Caco-2 (cell line): ENCODE data around the gene POGLUT2. TPM values are rescaled to one million over a fixed set of nuclear protein-coding genes. Genes with fewer than 3 reads are reported as not detected.

Experiments used
- BruUV-seq: library from RNA; stranded (reverse); fragments of 400-500 nt; replicated peaks from 2 replicates; lab custom pipeline; 2021; lab: Mats Ljungman, UMichigan
- CTCF ChIA-PET: fragments of 300-600 bp; sonication (Branson Sonifier 250); formaldehyde crosslinking; loops from one replicate; lab custom pipeline; 2022; ENCODE audit warnings: antibody characterized with exemption; lab: Charles Lee
- POLR2A ChIA-PET: fragments of 300-600 bp; sonication (Branson Sonifier 250); formaldehyde crosslinking; loops from one replicate; lab custom pipeline; 2022; ENCODE audit warnings: antibody characterized with exemption; lab: Charles Lee
- DNase-seq, 2 experiments: peaks; one replicate each; pipeline versions ENCODE4 v3.0.0 to v3.0.0-alpha.2; 2020 to 2022
- H3K27me3 ChIP-seq: replicated peaks from 2 replicates; pipeline ENCODE4 v1.6.0; 2011; ENCODE audit warnings: low read length; ENCODE audit not compliant: control insufficient read depth, insufficient read depth
- H3K36me3 ChIP-seq: 2 replicates; pipeline ENCODE4 v1.5.1; 2011; ENCODE audit warnings: low read length; ENCODE audit not compliant: control insufficient read depth, insufficient read depth
- H3K4me1 ChIP-seq: fragments of 250-450 bp; sonication (Bioruptor Pico); 2 replicates; pipeline ENCODE4 v1.5.1; 2020; ENCODE audit warnings: mild to moderate bottlenecking
- H3K4me3 ChIP-seq: 2 replicates; pipeline ENCODE4 v1.5.1; 2011; ENCODE audit warnings: low read depth, mild to moderate bottlenecking, control low read depth, low read length
- H3K9me3 ChIP-seq: fragments of 250-450 bp; sonication (Bioruptor Pico); 2 replicates; pipeline ENCODE4 v1.5.1; 2020; ENCODE audit warnings: mild to moderate bottlenecking, moderate library complexity
- H3K27ac Mint-ChIP-seq: one replicate; pipeline ENCODE4 v1.8.0; 2022; ENCODE audit warnings: mixed read lengths; ENCODE audit not compliant: unreplicated experiment
- H3K27me3 Mint-ChIP-seq: one replicate; pipeline ENCODE4 v1.8.0; 2022; ENCODE audit warnings: mixed read lengths; ENCODE audit not compliant: insufficient read depth, unreplicated experiment
- H3K36me3 Mint-ChIP-seq: one replicate; pipeline ENCODE4 v1.8.0; 2022; ENCODE audit warnings: mild to moderate bottlenecking, mixed read lengths; ENCODE audit not compliant: insufficient read depth, unreplicated experiment
- H3K4me1 Mint-ChIP-seq: one replicate; pipeline ENCODE4 v1.8.0; 2022; ENCODE audit warnings: low read depth, mixed read lengths; ENCODE audit not compliant: unreplicated experiment
- H3K4me3 Mint-ChIP-seq: one replicate; pipeline ENCODE4 v1.8.0; 2022; ENCODE audit warnings: mild to moderate bottlenecking, moderate library complexity, mixed read lengths; ENCODE audit not compliant: unreplicated experiment
- H3K9me3 Mint-ChIP-seq: one replicate; pipeline ENCODE4 v1.8.0; 2022; ENCODE audit warnings: mixed read lengths; ENCODE audit not compliant: unreplicated experiment
- CTCF ChIP-seq, 2 experiments: fragments of 200-600 bp in 1 of 2; IDR thresholded peaks; 1 replicate in 1 of 2; 2 replicates in 1 of 2; pipeline versions ENCODE4 v1.5.1 to v1.8.0; 2011 to 2022; ENCODE audit warnings: antibody characterized with exemption in 1 of 2, control low read depth in 1 of 2, inconsistent platforms in 1 of 2, low read depth in 1 of 2, low read length in 1 of 2, mild to moderate bottlenecking in 1 of 2, moderate library complexity in 1 of 2; ENCODE audit not compliant: insufficient read depth in 1 of 2, severe bottlenecking in 1 of 2, unreplicated experiment in 1 of 2
- intact Hi-C: fragments of 100-400 bp; cut with micrococcal nuclease; formaldehyde crosslinking; loops from one replicate; pipeline ENCODE4 v1.10.0; 2022; ENCODE audit not compliant: unreplicated experiment
- total RNA-seq: library from RNA; stranded (reverse); gene quantifications from 2 replicates; pipeline ENCODE4 v1.2.3, GENCODE V29; 2022

The POGLUT2 gene
- total RNA-seq, 1 experiment from 2014 or later: 20.1 TPM

- no peak overlapping the region for H3K27ac Mint-ChIP-seq
- BruUV-seq: no TSS peak
- Histone ChIP-seq H3K27me3 (no peaks in the 10 kb centered on the region), H3K4me3 (no peak overlapping the region), H3K9me3 (no peaks in the 10 kb centered on the region), H3K36me3 (no peaks in the 10 kb centered on the region), H3K4me1 (no peaks in the 10 kb centered on the region)
- no peaks in the 10 kb centered on the region for H3K9me3 Mint-ChIP-seq
- peaks cover under 1% of the 10 kb centered on the region for H3K36me3 Mint-ChIP-seq
- no peak overlapping the region for H3K4me3 Mint-ChIP-seq
- no peaks in the 10 kb centered on the region for H3K27me3 Mint-ChIP-seq
- TF ChIP-seq CTCF (IDR thresholded peaks at IDR 0.05; ENCODE audit: insufficient read depth in 1 of 2, low read depth in 1 of 2, low read length in 1 of 2, severe bottlenecking in 1 of 2, unreplicated experiment in 1 of 2): no peak
- POLR2A ChIA-PET: no interaction called here
- no peaks in the 10 kb centered on the region for H3K4me1 Mint-ChIP-seq
- CTCF ChIA-PET: no interaction called here
- DNase-seq: no peak
- intact Hi-C loops: no loop called here
These were observed 37.7 kb downstream of the POGLUT2 start for GRCh38 chr13:102761071-102761470.

GRCh38 chr13:102758842-102759241, 39.9 kb downstream of the POGLUT2 start:
- Mint-ChIP-seq H3K27me3 (no peaks in the 10 kb centered on the region), H3K36me3 (no peaks in the 10 kb centered on the region), H3K27ac (no peak overlapping the region), H3K9me3 (no peaks in the 10 kb centered on the region), H3K4me1 (no peaks in the 10 kb centered on the region), H3K4me3 (no peak overlapping the region)
- Histone ChIP-seq H3K36me3 (no peaks in the 10 kb centered on the region), H3K4me1 (no peaks in the 10 kb centered on the region), H3K27me3 (no peaks in the 10 kb centered on the region), H3K4me3 (no peak overlapping the region), H3K9me3 (no peaks in the 10 kb centered on the region)
- no peak for TF ChIP-seq CTCF (IDR thresholded peaks at IDR 0.05; ENCODE audit: insufficient read depth in 1 of 2, low read depth in 1 of 2, low read length in 1 of 2, severe bottlenecking in 1 of 2, unreplicated experiment in 1 of 2)
- BruUV-seq: no TSS peak
- DNase-seq: no peak
- CTCF ChIA-PET: no interaction called here
- intact Hi-C loops: no loop called here
- POLR2A ChIA-PET: no interaction called here

- H3K9me3 ChIP-seq: no peaks in the 10 kb centered on the region
- no peaks in the 10 kb centered on the region for H3K4me1 Mint-ChIP-seq
- no peaks in the 10 kb centered on the region for H3K9me3 Mint-ChIP-seq
- intact Hi-C loops: no loop called here
- H3K4me3 ChIP-seq: no peak overlapping the region
- ChIA-PET POLR2A (interaction anchor here (0.6 kb wide), 1 partner anchor 170 kb away, joined by 10 read pairs; no protein-coding TSS in a partner anchor), CTCF (no interaction called here)
- H3K4me3 Mint-ChIP-seq: no peak overlapping the region
- no peaks in the 10 kb centered on the region for H3K4me1 ChIP-seq
- no peaks in the 10 kb centered on the region for H3K36me3 ChIP-seq
- DNase-seq: no peak
- no peaks in the 10 kb centered on the region for H3K27me3 ChIP-seq
- H3K27me3 Mint-ChIP-seq: no peaks in the 10 kb centered on the region
- no TSS peak for BruUV-seq
- no peaks in the 10 kb centered on the region for H3K36me3 Mint-ChIP-seq
- no peak overlapping the region for H3K27ac Mint-ChIP-seq
- TF ChIP-seq CTCF (IDR thresholded peaks at IDR 0.05; ENCODE audit: insufficient read depth in 1 of 2, low read depth in 1 of 2, low read length in 1 of 2, severe bottlenecking in 1 of 2, unreplicated experiment in 1 of 2): no peak
These were observed 41.8 kb downstream of the POGLUT2 start for GRCh38 chr13:102757006-102757405.
